CD14-positive monocyte (primary cell): ENCODE data around the gene ARHGEF7. TPM values are rescaled to one million over a fixed set of nuclear protein-coding genes. Genes with fewer than 3 reads are reported as not detected.
A peak's percentile ranks its signal among the peaks of the same experiment; 100 is the strongest.

Experiments used
- DNase-seq, 3 donors: peaks; one replicate each; pipeline ENCODE4 v3.0.0-alpha.2; 2011 to 2022
- H2AFZ ChIP-seq: 2 replicates; pipeline ENCODE4 v1.6.0; 2012; ENCODE audit warnings: mild to moderate bottlenecking, low read depth, low read length, inconsistent platforms; ENCODE audit not compliant: insufficient read depth, poor library complexity, severe bottlenecking
- H3K27ac ChIP-seq, 2 donors: 1 replicate in 1 of 2; 2 replicates in 1 of 2; pipeline ENCODE4 v1.5.1; 2012 to 2013; ENCODE audit warnings: low read length in 2 of 2, control low read depth in 1 of 2, inconsistent platforms in 1 of 2, low read depth in 1 of 2, mild to moderate bottlenecking in 1 of 2
- H3K27me3 ChIP-seq, 2 donors: one replicate each; pipeline versions ENCODE4 v1.6.0 to v1.6.1; 2011 to 2013; ENCODE audit warnings: low read length in 2 of 2; ENCODE audit not compliant: control insufficient read depth in 2 of 2, insufficient read depth in 2 of 2
- H3K36me3 ChIP-seq, 2 donors: replicated peaks in 1 of 2; 1 replicate in 1 of 2; 2 replicates in 1 of 2; pipeline versions ENCODE4 v1.5.1 to v1.6.1; 2012 to 2013; ENCODE audit warnings: low read length in 2 of 2, control low read depth in 1 of 2, inconsistent platforms in 1 of 2, mild to moderate bottlenecking in 1 of 2; ENCODE audit not compliant: insufficient read depth in 2 of 2, control insufficient read depth in 1 of 2
- H3K4me1 ChIP-seq, 2 donors: 1 replicate in 1 of 2; 2 replicates in 1 of 2; pipeline versions ENCODE4 v1.5.1 to v1.6.1; 2012 to 2013; ENCODE audit warnings: low read length in 2 of 2, control low read depth in 1 of 2, inconsistent platforms in 1 of 2, mild to moderate bottlenecking in 1 of 2, moderate library complexity in 1 of 2; ENCODE audit not compliant: insufficient read depth in 2 of 2, control insufficient read depth in 1 of 2
- H3K4me2 ChIP-seq: replicated peaks from 2 replicates; pipeline ENCODE3; 2012; ENCODE audit warnings: low read length, moderate library complexity, mild to moderate bottlenecking; ENCODE audit not compliant: poor library complexity, severe bottlenecking; ENCODE audit errors: extremely low read depth
- H3K4me3 ChIP-seq, 3 experiments: fragments of 200-600 bp in 1 of 3; sonication (generic) in 1 of 3; replicated peaks in 1 of 3; 1 replicate in 2 of 3; 2 replicates in 1 of 3; pipeline ENCODE4 v1.5.1; 2011 to 2013; ENCODE audit warnings: low read length in 3 of 3, mild to moderate bottlenecking in 3 of 3, control low read depth in 2 of 3, low read depth in 2 of 3, inconsistent platforms in 1 of 3, moderate library complexity in 1 of 3
- H3K79me2 ChIP-seq: 2 replicates; pipeline ENCODE4 v1.6.0; 2012; ENCODE audit warnings: mild to moderate bottlenecking, control low read depth, inconsistent platforms, low read length, moderate library complexity; ENCODE audit not compliant: insufficient read depth
- H3K9ac ChIP-seq: 2 replicates; pipeline ENCODE4 v1.6.0; 2017; ENCODE audit warnings: low read length, mild to moderate bottlenecking; ENCODE audit not compliant: insufficient read depth, poor library complexity, severe bottlenecking
- H3K9me3 ChIP-seq, 2 donors: replicated peaks in 1 of 2; 1 replicate in 1 of 2; 2 replicates in 1 of 2; pipeline versions ENCODE4 v1.5.1 to v1.6.1; 2012 to 2013; ENCODE audit warnings: low read length in 2 of 2, control low read depth in 1 of 2; ENCODE audit not compliant: control insufficient read depth in 1 of 2, insufficient read depth in 1 of 2
- H4K20me1 ChIP-seq: 2 replicates; pipeline ENCODE4 v1.6.0; 2012; ENCODE audit warnings: mild to moderate bottlenecking, low read length, control low read depth, moderate library complexity; ENCODE audit not compliant: insufficient read depth
- H3K27ac Mint-ChIP-seq, 7 donors: one replicate each; pipeline ENCODE4 v1.8.0; 2020; ENCODE audit warnings: mild to moderate bottlenecking in 7 of 7, mixed read lengths in 7 of 7, moderate library complexity in 6 of 7, inconsistent platforms in 2 of 7
- H3K27me3 Mint-ChIP-seq, 3 donors: one replicate each; pipeline ENCODE4 v1.8.0; 2021 to 2022; ENCODE audit warnings: low read depth in 3 of 3, mild to moderate bottlenecking in 3 of 3, mixed read lengths in 3 of 3, moderate library complexity in 3 of 3, inconsistent platforms in 1 of 3
- H3K36me3 Mint-ChIP-seq, 2 donors: one replicate each; pipeline ENCODE4 v1.8.0; 2020; ENCODE audit warnings: mixed read lengths in 2 of 2, inconsistent platforms in 1 of 2, mild to moderate bottlenecking in 1 of 2
- H3K4me1 Mint-ChIP-seq: one replicate; pipeline ENCODE4 v1.8.0; 2020; ENCODE audit warnings: mild to moderate bottlenecking, mixed read lengths
- H3K4me3 Mint-ChIP-seq, 2 donors: one replicate each; pipeline ENCODE4 v1.8.0; 2020; ENCODE audit warnings: mild to moderate bottlenecking in 2 of 2, mixed read lengths in 2 of 2, moderate library complexity in 1 of 2
- H3K9me3 Mint-ChIP-seq, 7 donors: one replicate each; pipeline ENCODE4 v1.8.0; 2020 to 2022; ENCODE audit warnings: mixed read lengths in 7 of 7, mild to moderate bottlenecking in 6 of 7, moderate library complexity in 6 of 7, inconsistent platforms in 2 of 7
- WGBS: methylation state at CpG from one replicate; pipeline ENCODE4 v1.1.5; 2013; ENCODE audit warnings: missing lambda C conversion rate; ENCODE audit not compliant: insufficient coverage; 5-methylcytosine and 5-hydroxymethylcytosine counted together
- intact Hi-C, 2 donors: fragments of 100-400 bp; cut with micrococcal nuclease; formaldehyde crosslinking; loops; one replicate each; pipeline versions ENCODE4 v1.15.0 to v1.15.1; 2023
- polyA plus RNA-seq, 3 donors: library from polyadenylated mRNA; depleted of rRNA in 1 of 3; unstranded in 2 of 3; stranded (reverse) in 1 of 3; fragments of 300-500 nt in 2 of 3; fragments of >200 nt in 1 of 3; fragmentation: Illumina TruSeq in 2 of 3; gene quantifications; 1 replicate in 2 of 3; 2 replicates in 1 of 3; pipeline ENCODE4 v1.2.3, GENCODE V29; 2012 to 2021
- TF ChIP-seq, protein P1 (sequence below): fragments of 200-600 bp; IDR thresholded peaks from one replicate; pipeline ENCODE4 v1.8.0; 2022; ENCODE audit warnings: antibody characterized with exemption, mild to moderate bottlenecking

ARHGEF7 gene
- polyA plus RNA-seq, 3 donors = 4.6 to 29.0 (median 6.1) TPM

DNA sequence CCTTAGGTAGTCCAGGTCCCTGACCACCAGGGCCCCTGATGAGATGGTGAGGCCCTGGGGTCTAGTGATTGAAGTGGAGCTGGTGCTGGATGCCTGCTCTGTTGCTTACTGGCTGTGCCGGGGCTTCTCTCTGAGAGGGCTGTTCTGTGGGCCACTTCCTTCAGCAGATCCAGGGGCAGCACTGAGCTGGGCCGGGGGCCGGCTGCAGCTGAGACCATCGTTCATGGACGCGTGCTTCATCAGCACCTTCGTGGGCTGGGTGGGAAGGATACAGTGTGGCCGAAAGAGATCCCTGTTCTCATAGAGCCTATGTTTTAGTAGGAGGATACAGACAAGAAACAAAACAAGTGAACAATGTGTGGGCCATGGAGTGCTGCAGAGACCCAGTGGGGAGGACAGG is 172.1 kb downstream of the ARHGEF7 start:
- WGBS = 100% methylated on average over 8 of the region's 8 CpGs
- H3K27me3 Mint-ChIP-seq = no peaks in the 10 kb centered on the region
- no peaks in the 10 kb centered on the region for H3K4me1 Mint-ChIP-seq
- TF ChIP-seq, protein P1, sequence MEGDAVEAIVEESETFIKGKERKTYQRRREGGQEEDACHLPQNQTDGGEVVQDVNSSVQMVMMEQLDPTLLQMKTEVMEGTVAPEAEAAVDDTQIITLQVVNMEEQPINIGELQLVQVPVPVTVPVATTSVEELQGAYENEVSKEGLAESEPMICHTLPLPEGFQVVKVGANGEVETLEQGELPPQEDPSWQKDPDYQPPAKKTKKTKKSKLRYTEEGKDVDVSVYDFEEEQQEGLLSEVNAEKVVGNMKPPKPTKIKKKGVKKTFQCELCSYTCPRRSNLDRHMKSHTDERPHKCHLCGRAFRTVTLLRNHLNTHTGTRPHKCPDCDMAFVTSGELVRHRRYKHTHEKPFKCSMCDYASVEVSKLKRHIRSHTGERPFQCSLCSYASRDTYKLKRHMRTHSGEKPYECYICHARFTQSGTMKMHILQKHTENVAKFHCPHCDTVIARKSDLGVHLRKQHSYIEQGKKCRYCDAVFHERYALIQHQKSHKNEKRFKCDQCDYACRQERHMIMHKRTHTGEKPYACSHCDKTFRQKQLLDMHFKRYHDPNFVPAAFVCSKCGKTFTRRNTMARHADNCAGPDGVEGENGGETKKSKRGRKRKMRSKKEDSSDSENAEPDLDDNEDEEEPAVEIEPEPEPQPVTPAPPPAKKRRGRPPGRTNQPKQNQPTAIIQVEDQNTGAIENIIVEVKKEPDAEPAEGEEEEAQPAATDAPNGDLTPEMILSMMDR = no peak
- Histone ChIP-seq H3K9me3 (no peaks in the 10 kb centered on the region), H3K9ac (no peak overlapping the region), H4K20me1 (no peaks in the 10 kb centered on the region), H3K27ac (no peak overlapping the region), H3K4me3 (no peak overlapping the region), H3K79me2 (no peaks in the 10 kb centered on the region), H3K27me3 (no peaks in the 10 kb centered on the region), H2AFZ (no peak overlapping the region), H3K4me2 (no peak overlapping the region), H3K36me3 (peaks cover 86 to 99% of the 10 kb centered on the region in 2 donors), H3K4me1 (no peaks in the 10 kb centered on the region)
- H3K9me3 Mint-ChIP-seq = peaks cover 0 to 3% (median 0%) of the 10 kb centered on the region in 7 donors
- intact Hi-C loops = no loop called here
- H3K27ac Mint-ChIP-seq = peak overlapping the region in 2 of 7 donors; percentile 53 to 62
- H3K4me3 Mint-ChIP-seq = no peak overlapping the region
- peaks cover 79 to 93% of the 10 kb centered on the region in 2 donors for H3K36me3 Mint-ChIP-seq
- DNase-seq = no peak

DNA sequence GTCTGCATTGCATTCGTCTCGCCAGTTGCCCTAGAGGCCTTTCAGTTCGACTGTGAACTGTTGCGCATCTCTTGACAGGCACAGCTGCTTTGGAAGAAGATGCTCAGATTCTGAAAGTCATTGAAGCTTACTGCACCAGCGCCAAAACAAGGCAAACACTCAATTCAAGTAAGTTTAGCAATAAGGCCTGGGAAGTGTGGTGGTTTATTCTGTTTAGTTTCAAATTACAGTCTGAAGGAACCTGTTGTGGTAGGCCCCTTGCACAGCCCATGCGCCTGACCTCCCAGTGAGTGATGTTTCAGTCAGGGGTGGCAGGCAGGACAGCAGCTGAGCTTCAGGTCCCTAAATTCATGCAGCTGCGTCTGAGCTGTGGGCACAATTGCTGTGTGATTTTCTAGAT is 173.2 kb downstream of the ARHGEF7 start:
- Mint-ChIP-seq H3K9me3 (peaks cover 0 to 3% (median 0%) of the 10 kb centered on the region in 7 donors), H3K27me3 (no peaks in the 10 kb centered on the region), H3K27ac (peak overlapping the region in 1 of 7 donors; percentile 17), H3K4me3 (no peak overlapping the region), H3K36me3 (peaks cover 82 to 93% of the 10 kb centered on the region in 2 donors), H3K4me1 (no peaks in the 10 kb centered on the region)
- no peak overlapping the region for H3K4me2 ChIP-seq
- 98% methylated on average over 4 of the region's 7 CpGs for WGBS
- TF ChIP-seq, protein P1 = no peak
- H3K9ac ChIP-seq = no peak overlapping the region
- no peak for DNase-seq
- no peaks in the 10 kb centered on the region for H4K20me1 ChIP-seq
- no peaks in the 10 kb centered on the region for H3K9me3 ChIP-seq
- H3K36me3 ChIP-seq = peaks cover 90 to 99% of the 10 kb centered on the region in 2 donors
- intact Hi-C loops = no loop called here
- H3K79me2 ChIP-seq = no peaks in the 10 kb centered on the region
- no peaks in the 10 kb centered on the region for H3K4me1 ChIP-seq
- H3K27me3 ChIP-seq = no peaks in the 10 kb centered on the region
- no peak overlapping the region for H2AFZ ChIP-seq
- H3K4me3 ChIP-seq = no peak overlapping the region
- no peak overlapping the region for H3K27ac ChIP-seq
